HepG2 (cell line): ENCODE data around the gene SLC41A3. TPM values are rescaled to one million over a fixed set of nuclear protein-coding genes. Genes with fewer than 3 reads are reported as not detected.

Experiments
- ATAC-seq: fragments of 200-7000 bp; cut with Tn5 transposase; 3 replicates; pipeline ENCODE4 v1.9.1; 2020; ENCODE audit warnings: mild to moderate bottlenecking, moderate library complexity
- BruUV-seq: library from RNA; stranded (reverse); fragments of 400-500 nt; replicated peaks from 2 replicates; lab custom pipeline; 2021; lab: Mats Ljungman, UMichigan
- CTCF ChIA-PET: fragments of 300-600 bp; formaldehyde crosslinking; extraction: SDS; loops from one replicate; lab custom pipeline; 2021; ENCODE audit warnings: low total read pairs, inconsistent platforms, low intra/inter-chr PET ratio; lab: Yijun Ruan, JAX
- POLR2A ChIA-PET: fragments of 350-600 bp; sonication (Branson Sonifier 250); formaldehyde crosslinking; loops from one replicate; lab custom pipeline; 2020; ENCODE audit warnings: antibody characterized with exemption, inconsistent platforms; lab: Yijun Ruan, JAX
- DNase-seq: peaks from one replicate; pipeline ENCODE4 v3.0.0-alpha.2; 2015; ENCODE audit warnings: low spot score
- FAIRE-seq: peaks from 3 replicates; lab custom pipeline; 2011; peaks lifted over from hg19 to GRCh38; lab: Jason Lieb, UNC
- H2AFZ ChIP-seq: one replicate; pipeline ENCODE4 v1.6.1; 2011; ENCODE audit warnings: low read length, inconsistent platforms
- H3K27ac ChIP-seq: fragments of 300-600 bp; 3 replicates; pipeline ENCODE4 v1.8.0; 2011; ENCODE audit warnings: mixed run types, mild to moderate bottlenecking, mixed read lengths, low read length, inconsistent platforms; ENCODE audit not compliant: insufficient read depth; ENCODE audit errors: extremely low read length
- H3K27me3 ChIP-seq, 2 experiments: fragments of 200-600 bp in 1 of 2; 2 replicates in 1 of 2; 3 replicates in 1 of 2; pipeline versions ENCODE4 v1.6.0 to v1.8.0; 2011; ENCODE audit warnings: low read length in 2 of 2, mild to moderate bottlenecking in 2 of 2, moderate library complexity in 2 of 2, inconsistent platforms in 1 of 2; ENCODE audit not compliant: insufficient read depth in 2 of 2, control insufficient read depth in 1 of 2
- H3K36me3 ChIP-seq, 2 experiments: fragments of 200-600 bp in 1 of 2; replicated peaks in 1 of 2; 2 replicates in 1 of 2; 3 replicates in 1 of 2; pipeline versions ENCODE4 v1.5.1 to v1.8.0; 2011; ENCODE audit warnings: low read length in 2 of 2, inconsistent platforms in 1 of 2; ENCODE audit not compliant: insufficient read depth in 2 of 2, control insufficient read depth in 1 of 2
- H3K4me1 ChIP-seq: 2 replicates; pipeline ENCODE4 v1.5.1; 2012; ENCODE audit warnings: low read length, inconsistent platforms; ENCODE audit not compliant: insufficient read depth
- H3K4me2 ChIP-seq: 2 replicates; pipeline ENCODE4 v1.6.0; 2011; ENCODE audit warnings: low read depth, low read length, inconsistent platforms
- H3K4me3 ChIP-seq, 3 experiments: fragments of 200-600 bp in 1 of 3; sonication (generic), shearing (Covaris generic) in 1 of 3; replicated peaks in 1 of 3; 2 replicates each; pipeline ENCODE4 v1.5.1; 2011 to 2016; ENCODE audit warnings: low read length in 3 of 3, inconsistent platforms in 2 of 3, low read depth in 2 of 3, mild to moderate bottlenecking in 2 of 3, control low read depth in 1 of 3, mixed read lengths in 1 of 3; ENCODE audit not compliant: insufficient read depth in 1 of 3
- H3K79me2 ChIP-seq: one replicate; pipeline ENCODE4 v1.6.1; 2011; ENCODE audit warnings: low read length, inconsistent platforms; ENCODE audit not compliant: insufficient read depth
- H3K9ac ChIP-seq: 2 replicates; pipeline ENCODE4 v1.6.0; 2011; ENCODE audit warnings: mild to moderate bottlenecking, low read depth, low read length, inconsistent platforms; ENCODE audit not compliant: insufficient read depth
- H3K9me3 ChIP-seq: 2 replicates; pipeline ENCODE4 v1.5.1; 2012; ENCODE audit warnings: mild to moderate bottlenecking, low read length
- H4K20me1 ChIP-seq: 2 replicates; pipeline ENCODE4 v1.6.0; 2011; ENCODE audit warnings: inconsistent platforms, mild to moderate bottlenecking, low read length, moderate library complexity; ENCODE audit not compliant: insufficient read depth
- GFI1 ChIP-seq: sonication (generic); formaldehyde crosslinking; IDR thresholded peaks from 2 replicates; pipeline ENCODE4 v1.5.0; 2020; ENCODE audit warnings: missing genetic modification reagents, mild to moderate bottlenecking, borderline replicate concordance
- HCFC1 ChIP-seq: fragments of 150-350 bp; IDR thresholded peaks from 2 replicates; pipeline ENCODE4 v1.6.1; 2014; ENCODE audit warnings: low read depth, low read length
- HOXA7 ChIP-seq: sonication (generic); formaldehyde crosslinking; IDR thresholded peaks from 2 replicates; pipeline ENCODE4 v1.8.1; 2022; ENCODE audit warnings: mild to moderate bottlenecking, missing genetic modification reagents, moderate library complexity
- KLF9 ChIP-seq: IDR thresholded peaks from 2 replicates; pipeline ENCODE4 v1.6.1; 2016; ENCODE audit warnings: low read depth
- RFX3 ChIP-seq: IDR thresholded peaks from 2 replicates; pipeline ENCODE4 v1.6.1; 2016; ENCODE audit warnings: missing biosample characterization, missing genetic modification reagents
- SMARCC2 ChIP-seq: fragments of 450-650 bp; IDR thresholded peaks from 2 replicates; pipeline ENCODE4 v1.6.1; 2017; ENCODE audit warnings: antibody characterized with exemption, mild to moderate bottlenecking
- TGIF2 ChIP-seq: IDR thresholded peaks from 2 replicates; pipeline ENCODE4 v1.6.1; 2016; ENCODE audit warnings: control low read depth, missing compliant biosample characterization
- ZMYM3 ChIP-seq: sonication (generic); formaldehyde crosslinking; IDR thresholded peaks from 2 replicates; pipeline ENCODE4 v1.5.1; 2020; ENCODE audit warnings: mild to moderate bottlenecking, missing genetic modification reagents
- ZNF124 ChIP-seq: sonication (generic); formaldehyde crosslinking; IDR thresholded peaks from 2 replicates; pipeline ENCODE4 v1.4.0; 2020; ENCODE audit warnings: missing genetic modification reagents
- ZNF326 ChIP-seq: sonication (generic); formaldehyde crosslinking; IDR thresholded peaks from 2 replicates; pipeline ENCODE4 v1.4.0; 2020; ENCODE audit warnings: missing genetic modification reagents, borderline replicate concordance
- ZNF33B ChIP-seq: sonication (generic); formaldehyde crosslinking; IDR thresholded peaks from 2 replicates; pipeline ENCODE4 v1.5.1; 2020; ENCODE audit warnings: mild to moderate bottlenecking, missing genetic modification reagents
- ZNF44 ChIP-seq: sonication (generic); formaldehyde crosslinking; IDR thresholded peaks from 2 replicates; pipeline ENCODE4 v1.5.1; 2020; ENCODE audit warnings: mild to moderate bottlenecking, missing genetic modification reagents
- ZNF460 ChIP-seq: sonication (generic); formaldehyde crosslinking; IDR thresholded peaks from 2 replicates; pipeline ENCODE4 v1.5.1; 2020; ENCODE audit warnings: missing genetic modification reagents, mild to moderate bottlenecking, borderline replicate concordance
- ZNF83 ChIP-seq: sonication (generic); formaldehyde crosslinking; IDR thresholded peaks from 2 replicates; pipeline ENCODE4 v1.4.0; 2020; ENCODE audit warnings: missing genetic modification reagents, mild to moderate bottlenecking, borderline replicate concordance
- WGBS: methylation state at CpG from one replicate; pipeline ENCODE4 v1.1.6; 2017; ENCODE audit warnings: low lambda C conversion rate; 5-methylcytosine and 5-hydroxymethylcytosine counted together
- in situ Hi-C: cut with HindIII; loops from 2 replicates; pipeline ENCODE4 v1.10.0; 2017; ENCODE audit warnings: low pct_unique_long_range_greater_than_20kb; ENCODE audit not compliant: extremely low pct_ligation_motif_present
- intact Hi-C: fragments of 100-400 bp; cut with micrococcal nuclease; formaldehyde crosslinking; loops from one replicate; pipeline ENCODE4 v1.10.0; 2022; ENCODE audit not compliant: unreplicated experiment
- polyA plus RNA-seq, 8 experiments: library from polyadenylated mRNA; depleted of rRNA in 3 of 8; stranded (reverse) in 7 of 8; unstranded in 1 of 8; fragments of >200 nt; fragmentation: Illumina TruSeq in 4 of 8; extraction: Trizol in 4 of 8; gene quantifications; 2 replicates each; pipeline versions ENCODE4 v1.2.1 to v1.2.3, GENCODE V29; 2011 to 2016; ENCODE audit warnings: low read depth in 4 of 8, missing spikeins in 1 of 8, mixed read lengths in 1 of 8; ENCODE audit not compliant: insufficient read depth in 1 of 8
- total RNA-seq, 5 experiments: library from RNA; depleted of rRNA; stranded (reverse); fragments of >200 nt; fragmentation: Illumina TruSeq; extraction: Trizol; gene quantifications; 2 replicates each; pipeline ENCODE4 v1.2.3, GENCODE V29; 2016; ENCODE audit warnings: low read depth in 1 of 5
- TF ChIP-seq, protein P1 (sequence below): sonication (generic); formaldehyde crosslinking; IDR thresholded peaks from 2 replicates; pipeline ENCODE4 v1.8.1; 2022; ENCODE audit warnings: low read depth, mild to moderate bottlenecking, missing genetic modification reagents

The SLC41A3 gene
- total and polyA plus RNA-seq, 2 of the 13 experiments (the other 11 are each of a cell fraction or from before 2014, with no cell fraction given) = 26.0 to 71.1 TPM

- CTCF ChIA-PET = no interaction called here
- Histone ChIP-seq H2AFZ (no peak overlapping the region), H4K20me1 (no peaks in the 10 kb centered on the region), H3K27me3 (no peaks in the 10 kb centered on the region), H3K36me3 (peaks cover 7 to 11% of the 10 kb centered on the region in 2 experiments; a peak in 1 of 5 replicates), H3K4me1 (no peaks in the 10 kb centered on the region), H3K4me2 (no peak overlapping the region), H3K9me3 (no peaks in the 10 kb centered on the region), H3K9ac (no peak overlapping the region), H3K4me3 (no peak overlapping the region), H3K79me2 (no peaks in the 10 kb centered on the region), H3K27ac (no peak overlapping the region)
- ATAC-seq (no peak), FAIRE-seq (no peak), DNase-seq (no peak)
- no peak for TF ChIP-seq ZNF124
- no peak for TF ChIP-seq GFI1 (CRISPR knock-in tag)
- no peak for TF ChIP-seq ZNF460 (CRISPR knock-in tag)
- no peak for TF ChIP-seq ZNF83 (CRISPR knock-in tag)
- TF ChIP-seq KLF9 (CRISPR knock-in tag) = no peak
- TF ChIP-seq ZMYM3 (CRISPR knock-in tag) = no peak
- TF ChIP-seq ZNF33B = no peak
- TF ChIP-seq TGIF2 (CRISPR knock-in tag) = no peak
- no peak for TF ChIP-seq ZNF326 (CRISPR knock-in tag)
- TF ChIP-seq, protein P1, sequence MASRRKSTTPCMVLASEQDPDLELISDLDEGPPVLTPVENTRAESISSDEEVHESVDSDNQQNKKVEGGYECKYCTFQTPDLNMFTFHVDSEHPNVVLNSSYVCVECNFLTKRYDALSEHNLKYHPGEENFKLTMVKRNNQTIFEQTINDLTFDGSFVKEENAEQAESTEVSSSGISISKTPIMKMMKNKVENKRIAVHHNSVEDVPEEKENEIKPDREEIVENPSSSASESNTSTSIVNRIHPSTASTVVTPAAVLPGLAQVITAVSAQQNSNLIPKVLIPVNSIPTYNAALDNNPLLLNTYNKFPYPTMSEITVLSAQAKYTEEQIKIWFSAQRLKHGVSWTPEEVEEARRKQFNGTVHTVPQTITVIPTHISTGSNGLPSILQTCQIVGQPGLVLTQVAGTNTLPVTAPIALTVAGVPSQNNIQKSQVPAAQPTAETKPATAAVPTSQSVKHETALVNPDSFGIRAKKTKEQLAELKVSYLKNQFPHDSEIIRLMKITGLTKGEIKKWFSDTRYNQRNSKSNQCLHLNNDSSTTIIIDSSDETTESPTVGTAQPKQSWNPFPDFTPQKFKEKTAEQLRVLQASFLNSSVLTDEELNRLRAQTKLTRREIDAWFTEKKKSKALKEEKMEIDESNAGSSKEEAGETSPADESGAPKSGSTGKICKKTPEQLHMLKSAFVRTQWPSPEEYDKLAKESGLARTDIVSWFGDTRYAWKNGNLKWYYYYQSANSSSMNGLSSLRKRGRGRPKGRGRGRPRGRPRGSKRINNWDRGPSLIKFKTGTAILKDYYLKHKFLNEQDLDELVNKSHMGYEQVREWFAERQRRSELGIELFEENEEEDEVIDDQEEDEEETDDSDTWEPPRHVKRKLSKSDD = no peak
- TF ChIP-seq RFX3 (CRISPR knock-in tag) = no peak
- TF ChIP-seq SMARCC2 = no peak
- no peak for TF ChIP-seq HCFC1
- TF ChIP-seq HOXA7 (CRISPR knock-in tag) = no peak
- TF ChIP-seq ZNF44 = no peak
- BruUV-seq = no TSS peak
- in situ Hi-C loops = no loop called here
- intact Hi-C loops = loop anchor here (10.0 kb wide), 1 partner anchor 140 kb away; no protein-coding TSS in a partner anchor
- POLR2A ChIA-PET = interaction anchor here (0.6 kb wide), 1 partner anchor 1025 kb away, joined by 3 read pairs; no protein-coding TSS in a partner anchor
- WGBS = 94% methylated on average over 5 of the region's 16 CpGs
These were observed 30.8 kb upstream of the SLC41A3 start for GRCh38 chr3:126114443-126115386.
